H9 (cell line): ENCODE data around the gene C19orf33. TPM values are rescaled to one million over a fixed set of nuclear protein-coding genes. Genes with fewer than 3 reads are reported as not detected.

Experiments used
- DNase-seq: peaks from one replicate; pipeline ENCODE4 v3.0.0-alpha.2; 2017
- H2AFZ ChIP-seq: one replicate; pipeline ENCODE4 v1.6.1; 2013; ENCODE audit warnings: mild to moderate bottlenecking, low read length, control low read depth, moderate library complexity
- H2AK5ac ChIP-seq: 2 replicates; pipeline ENCODE4 v1.6.1; 2013; ENCODE audit warnings: low read length, control low read depth, mixed read lengths; ENCODE audit not compliant: insufficient read length
- H2BK120ac ChIP-seq: one replicate; pipeline ENCODE4 v1.6.1; 2013; ENCODE audit warnings: low read depth, mild to moderate bottlenecking, low read length, control low read depth, inconsistent platforms; ENCODE audit not compliant: poor library complexity, severe bottlenecking
- H2BK12ac ChIP-seq: 2 replicates; pipeline ENCODE4 v1.6.1; 2013; ENCODE audit warnings: low read length, control low read depth, mixed read lengths, low read depth; ENCODE audit not compliant: insufficient read length
- H2BK15ac ChIP-seq: 2 replicates; pipeline ENCODE4 v1.6.1; 2013; ENCODE audit warnings: low read depth, low read length, control low read depth
- H2BK20ac ChIP-seq: one replicate; pipeline ENCODE4 v1.6.1; 2013; ENCODE audit warnings: low read depth, mild to moderate bottlenecking, low read length, control low read depth, inconsistent platforms; ENCODE audit not compliant: poor library complexity, severe bottlenecking
- H2BK5ac ChIP-seq: 2 replicates; pipeline ENCODE4 v1.6.1; 2013; ENCODE audit warnings: low read length, control low read depth, mixed read lengths; ENCODE audit not compliant: insufficient read length
- H3K14ac ChIP-seq: 2 replicates; pipeline ENCODE4 v1.6.1; 2013; ENCODE audit warnings: low read length, control low read depth; ENCODE audit not compliant: insufficient read depth
- H3K18ac ChIP-seq: 2 replicates; pipeline ENCODE4 v1.6.1; 2013; ENCODE audit warnings: low read depth, mild to moderate bottlenecking, mixed read lengths, low read length, control low read depth; ENCODE audit not compliant: insufficient read length
- H3K23ac ChIP-seq: 2 replicates; pipeline ENCODE4 v1.6.1; 2013; ENCODE audit warnings: low read length, control low read depth, mixed read lengths, low read depth; ENCODE audit not compliant: insufficient read length
- H3K23me2 ChIP-seq: 2 replicates; pipeline ENCODE4 v1.6.1; 2013; ENCODE audit warnings: low read depth, mild to moderate bottlenecking, mixed read lengths, low read length, control low read depth; ENCODE audit not compliant: insufficient read length, poor library complexity, severe bottlenecking
- H3K27ac ChIP-seq: 2 replicates; pipeline ENCODE4 v1.5.1; 2013; ENCODE audit warnings: low read length, control low read depth, mixed read lengths, low read depth; ENCODE audit not compliant: insufficient read length
- H3K27me3 ChIP-seq: 2 replicates; pipeline ENCODE4 v1.6.1; 2013; ENCODE audit warnings: low read length, control low read depth, inconsistent platforms; ENCODE audit not compliant: insufficient read depth
- H3K4ac ChIP-seq: 2 replicates; pipeline ENCODE4 v1.6.1; 2013; ENCODE audit warnings: low read depth, mild to moderate bottlenecking, control low read depth, inconsistent platforms, low read length, moderate library complexity
- H3K4me1 ChIP-seq: 2 replicates; pipeline ENCODE4 v1.6.1; 2013; ENCODE audit warnings: low read length, control low read depth, inconsistent platforms; ENCODE audit not compliant: insufficient read depth
- H3K4me2 ChIP-seq: 2 replicates; pipeline ENCODE4 v1.6.1; 2013; ENCODE audit warnings: low read length, control low read depth, mixed read lengths; ENCODE audit not compliant: insufficient read length, insufficient read depth
- H3K56ac ChIP-seq: 2 replicates; pipeline ENCODE4 v1.6.1; 2013; ENCODE audit warnings: low read depth, mild to moderate bottlenecking, mixed read lengths, low read length, control low read depth; ENCODE audit not compliant: insufficient read length
- H3K79me1 ChIP-seq: 2 replicates; pipeline ENCODE4 v1.6.1; 2013; ENCODE audit warnings: low read depth, mild to moderate bottlenecking, moderate library complexity, low read length, control low read depth, inconsistent platforms; ENCODE audit not compliant: insufficient read depth, poor library complexity, severe bottlenecking
- H3K79me2 ChIP-seq: 2 replicates; pipeline ENCODE4 v1.6.1; 2013; ENCODE audit warnings: low read length, control low read depth, inconsistent platforms; ENCODE audit not compliant: insufficient read depth
- H3K9ac ChIP-seq: 2 replicates; pipeline ENCODE4 v1.6.1; 2013; ENCODE audit warnings: low read length, control low read depth, mixed read lengths; ENCODE audit not compliant: insufficient read length; ENCODE audit errors: extremely low read depth
- H3K9me3 ChIP-seq: one replicate; pipeline ENCODE4 v1.6.1; 2013; ENCODE audit warnings: low read depth, low read length, inconsistent platforms; ENCODE audit not compliant: control insufficient read depth
- H3T11ph ChIP-seq: one replicate; pipeline ENCODE4 v1.6.1; 2013; ENCODE audit warnings: mild to moderate bottlenecking, low read length, control low read depth, inconsistent platforms
- H4K20me1 ChIP-seq: one replicate; pipeline ENCODE4 v1.6.1; 2013; ENCODE audit not compliant: control insufficient read depth, insufficient read length, insufficient read depth
- H4K5ac ChIP-seq: 2 replicates; pipeline ENCODE4 v1.6.1; 2013; ENCODE audit warnings: low read depth, mild to moderate bottlenecking, mixed read lengths, low read length, control low read depth; ENCODE audit not compliant: insufficient read length
- H4K8ac ChIP-seq: replicated peaks from 2 replicates; pipeline ENCODE4 v1.6.1; 2013; ENCODE audit warnings: low read length, control low read depth, mixed read lengths, low read depth; ENCODE audit not compliant: insufficient read length
- H4K91ac ChIP-seq: 2 replicates; pipeline ENCODE4 v1.6.1; 2013; ENCODE audit warnings: low read depth, mild to moderate bottlenecking, moderate library complexity, mixed read lengths, low read length, control low read depth; ENCODE audit not compliant: insufficient read length
- H3K27ac Mint-ChIP-seq, 3 experiments: 2 replicates in 2 of 3; 3 replicates in 1 of 3; pipeline ENCODE4 v1.8.0; 2020 to 2021; ENCODE audit warnings: mixed read lengths in 3 of 3, mild to moderate bottlenecking in 1 of 3, moderate library complexity in 1 of 3
- H3K27me3 Mint-ChIP-seq: 2 replicates; pipeline ENCODE4 v1.8.0; 2021; ENCODE audit warnings: low read depth, mild to moderate bottlenecking, moderate library complexity, mixed read lengths
- H3K36me3 Mint-ChIP-seq, 3 experiments: 2 replicates in 2 of 3; 3 replicates in 1 of 3; pipeline ENCODE4 v1.8.0; 2020 to 2021; ENCODE audit warnings: low read depth in 3 of 3, mixed read lengths in 3 of 3; ENCODE audit not compliant: insufficient read depth in 1 of 3
- H3K4me1 Mint-ChIP-seq, 2 experiments: 2 replicates each; pipeline ENCODE4 v1.8.0; 2020; ENCODE audit warnings: mixed read lengths in 2 of 2
- H3K4me3 Mint-ChIP-seq, 2 experiments: 2 replicates in 1 of 2; 3 replicates in 1 of 2; pipeline ENCODE4 v1.8.0; 2020 to 2021; ENCODE audit warnings: mild to moderate bottlenecking in 2 of 2, mixed read lengths in 2 of 2, moderate library complexity in 1 of 2
- H3K9me3 Mint-ChIP-seq, 2 experiments: 2 replicates in 1 of 2; 3 replicates in 1 of 2; pipeline ENCODE4 v1.8.0; 2020; ENCODE audit warnings: mild to moderate bottlenecking in 2 of 2, mixed read lengths in 2 of 2, moderate library complexity in 1 of 2
- CTCF ChIP-seq: fragments of 200-600 bp; sonication (generic); conservative IDR thresholded peaks from 3 replicates; pipeline ENCODE4 v1.8.0; 2021; ENCODE audit warnings: antibody characterized with exemption, mild to moderate bottlenecking
- WGBS: extraction: QIAGEN DNeasy Blood & Tissue Kit; methylation state at CpG from one replicate; pipeline ENCODE4 v1.1.7; 2013; ENCODE audit warnings: missing lambda C conversion rate, low lambda C conversion rate, mixed read lengths; ENCODE audit not compliant: insufficient read length; ENCODE audit errors: extremely low coverage; 5-methylcytosine and 5-hydroxymethylcytosine counted together
- total RNA-seq: library from RNA; stranded (reverse); gene quantifications from 2 replicates; pipeline ENCODE4 v1.2.1, GENCODE V29; 2021

Gene C19orf33
- total RNA-seq, 1 experiment from 2014 or later: not detected

GRCh38 chr19:38283271-38283670 lies 20.8 kb upstream of the C19orf33 start:
- WGBS: no CpG with 5 or more reads among the region's 8 CpGs
- Histone ChIP-seq H3K9ac (no peak overlapping the region), H3K23ac (no peak overlapping the region), H3K14ac (no peak overlapping the region), H3K4me1 (no peaks in the 10 kb centered on the region), H3K23me2 (no peaks in the 10 kb centered on the region), H3T11ph (no peak overlapping the region), H2BK120ac (no peak overlapping the region), H3K27me3 (no peaks in the 10 kb centered on the region), H3K18ac (no peak overlapping the region), H2BK5ac (no peak overlapping the region), H3K9me3 (no peaks in the 10 kb centered on the region), H2BK20ac (no peak overlapping the region), H4K91ac (no peak overlapping the region), H2BK12ac (no peak overlapping the region), H3K56ac (no peak overlapping the region), H3K79me1 (peaks cover 6% of the 10 kb centered on the region), H3K4ac (no peak overlapping the region), H3K4me2 (no peak overlapping the region), H3K27ac (no peak overlapping the region), H2AK5ac (no peak overlapping the region), H4K5ac (no peak overlapping the region), H2BK15ac (no peak overlapping the region), H4K8ac (no peak overlapping the region), H3K79me2 (peaks cover 8% of the 10 kb centered on the region; the same call in 1 of the 2 replicates), H2AFZ (no peak overlapping the region), H4K20me1 (no peaks in the 10 kb centered on the region)
- Mint-ChIP-seq H3K36me3 (peaks cover 16 to 58% (median 48%) of the 10 kb centered on the region in 3 experiments; a peak in 6 of 7 replicates), H3K9me3 (no peaks in the 10 kb centered on the region), H3K4me3 (no peak overlapping the region), H3K27me3 (no peaks in the 10 kb centered on the region), H3K4me1 (peaks cover 0 to 5% of the 10 kb centered on the region in 2 experiments; a peak in 1 of 4 replicates), H3K27ac (peak overlapping the region in 2 of 3 experiments; percentile 53 to 67; a peak in 2 of 7 replicates)
- TF ChIP-seq CTCF: no peak
- no peak for DNase-seq
